Calu3 (cell line): ENCODE measurements around the gene PCED1B. TPM values are rescaled to one million over a fixed set of nuclear protein-coding genes. Genes with fewer than 3 reads are reported as not detected.

Experiments used
- BruUV-seq: library from RNA; stranded (reverse); fragments of 400-500 nt; replicated peaks from 2 replicates; lab custom pipeline; 2021; lab: Mats Ljungman, UMichigan
- CTCF ChIA-PET: fragments of 300-600 bp; sonication (Branson Sonifier 250); formaldehyde crosslinking; loops from one replicate; lab custom pipeline; 2022; ENCODE audit warnings: antibody characterized with exemption; lab: Charles Lee
- DNase-seq: peaks from one replicate; pipeline ENCODE4 v3.0.0; 2022
- H3K27ac Mint-ChIP-seq: one replicate; pipeline ENCODE4 v1.8.0; 2022; ENCODE audit warnings: mixed read lengths; ENCODE audit not compliant: unreplicated experiment
- H3K27me3 Mint-ChIP-seq: one replicate; pipeline ENCODE4 v1.8.0; 2022; ENCODE audit warnings: mixed read lengths; ENCODE audit not compliant: unreplicated experiment
- H3K36me3 Mint-ChIP-seq: one replicate; pipeline ENCODE4 v1.8.0; 2022; ENCODE audit warnings: mild to moderate bottlenecking, moderate library complexity, mixed read lengths; ENCODE audit not compliant: insufficient read depth, unreplicated experiment
- H3K4me1 Mint-ChIP-seq: one replicate; pipeline ENCODE4 v1.8.0; 2022; ENCODE audit warnings: mild to moderate bottlenecking, low read depth, mixed read lengths; ENCODE audit not compliant: unreplicated experiment
- H3K4me3 Mint-ChIP-seq: one replicate; pipeline ENCODE4 v1.8.0; 2022; ENCODE audit warnings: mild to moderate bottlenecking, low read depth, moderate library complexity, mixed read lengths; ENCODE audit not compliant: unreplicated experiment
- H3K9me3 Mint-ChIP-seq: one replicate; pipeline ENCODE4 v1.8.0; 2022; ENCODE audit warnings: low read depth, mixed read lengths; ENCODE audit not compliant: unreplicated experiment
- intact Hi-C: fragments of 100-400 bp; cut with micrococcal nuclease; formaldehyde crosslinking; loops from one replicate; pipeline ENCODE4 v1.10.0; 2022; ENCODE audit not compliant: unreplicated experiment
- total RNA-seq: library from RNA; stranded (reverse); gene quantifications from 2 replicates; pipeline ENCODE4 v1.2.3, GENCODE V29; 2022
- TF ChIP-seq, protein P1 (sequence below): fragments of 200-600 bp; IDR thresholded peaks from one replicate; pipeline ENCODE4 v1.8.0; 2022; ENCODE audit warnings: antibody characterized with exemption; ENCODE audit not compliant: unreplicated experiment

Gene PCED1B
- total RNA-seq, 1 experiment from 2014 or later, result 4.1 TPM

DNA sequence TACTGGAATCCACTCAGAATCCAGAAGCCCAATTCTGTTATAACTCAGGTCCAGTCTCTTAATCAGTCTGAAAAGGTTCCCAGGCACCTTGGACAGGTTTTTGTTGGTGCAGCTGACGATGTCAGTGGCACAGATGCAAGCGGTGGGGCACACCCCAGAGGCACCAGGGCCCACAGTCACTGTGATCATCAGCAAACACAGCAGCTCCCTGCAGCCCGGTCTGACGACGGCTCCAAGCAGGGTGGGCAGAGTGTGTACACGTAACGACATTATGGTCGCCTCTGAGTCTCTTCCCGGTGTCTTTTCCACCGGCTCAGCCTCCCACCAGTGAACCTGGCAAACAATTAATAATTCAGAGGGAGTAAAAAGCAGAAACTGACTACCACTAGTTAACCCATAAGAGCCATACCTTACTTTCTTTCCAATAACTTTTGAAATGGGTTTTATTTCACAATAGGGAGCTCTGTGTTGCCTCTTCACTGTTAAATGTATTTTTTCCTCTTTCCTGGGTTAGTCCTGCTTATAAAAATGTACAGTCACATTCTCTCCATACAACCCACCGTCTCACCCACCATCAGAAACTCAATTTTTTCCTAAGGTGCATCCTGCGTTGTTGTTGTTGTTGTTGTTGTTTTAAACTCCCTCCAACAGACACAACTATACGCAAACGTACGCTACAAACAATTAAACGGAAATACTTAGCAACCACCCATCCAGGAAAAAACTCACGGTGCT is 521 bp upstream of the PCED1B start:
- peak overlapping the region; percentile 95 for H3K4me3 Mint-ChIP-seq
- DNase-seq, result peak; percentile 45
- no peaks in the 10 kb centered on the region for H3K9me3 Mint-ChIP-seq
- BruUV-seq, result TSS peak; percentile 57
- TF ChIP-seq, protein P1, sequence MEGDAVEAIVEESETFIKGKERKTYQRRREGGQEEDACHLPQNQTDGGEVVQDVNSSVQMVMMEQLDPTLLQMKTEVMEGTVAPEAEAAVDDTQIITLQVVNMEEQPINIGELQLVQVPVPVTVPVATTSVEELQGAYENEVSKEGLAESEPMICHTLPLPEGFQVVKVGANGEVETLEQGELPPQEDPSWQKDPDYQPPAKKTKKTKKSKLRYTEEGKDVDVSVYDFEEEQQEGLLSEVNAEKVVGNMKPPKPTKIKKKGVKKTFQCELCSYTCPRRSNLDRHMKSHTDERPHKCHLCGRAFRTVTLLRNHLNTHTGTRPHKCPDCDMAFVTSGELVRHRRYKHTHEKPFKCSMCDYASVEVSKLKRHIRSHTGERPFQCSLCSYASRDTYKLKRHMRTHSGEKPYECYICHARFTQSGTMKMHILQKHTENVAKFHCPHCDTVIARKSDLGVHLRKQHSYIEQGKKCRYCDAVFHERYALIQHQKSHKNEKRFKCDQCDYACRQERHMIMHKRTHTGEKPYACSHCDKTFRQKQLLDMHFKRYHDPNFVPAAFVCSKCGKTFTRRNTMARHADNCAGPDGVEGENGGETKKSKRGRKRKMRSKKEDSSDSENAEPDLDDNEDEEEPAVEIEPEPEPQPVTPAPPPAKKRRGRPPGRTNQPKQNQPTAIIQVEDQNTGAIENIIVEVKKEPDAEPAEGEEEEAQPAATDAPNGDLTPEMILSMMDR, result no peak
- CTCF ChIA-PET, result interaction anchor here (0.6 to 2.0 kb wide), 3 partner anchors 8 to 518 kb away, joined by 3 to 9 read pairs (median 3); no protein-coding TSS in a partner anchor
- H3K27ac Mint-ChIP-seq, result peak overlapping the region; percentile 92
- intact Hi-C loops, result no loop called here
- H3K4me1 Mint-ChIP-seq, result peaks cover 41% of the 10 kb centered on the region
- no peaks in the 10 kb centered on the region for H3K27me3 Mint-ChIP-seq
- H3K36me3 Mint-ChIP-seq, result peaks cover 76% of the 10 kb centered on the region

DNA sequence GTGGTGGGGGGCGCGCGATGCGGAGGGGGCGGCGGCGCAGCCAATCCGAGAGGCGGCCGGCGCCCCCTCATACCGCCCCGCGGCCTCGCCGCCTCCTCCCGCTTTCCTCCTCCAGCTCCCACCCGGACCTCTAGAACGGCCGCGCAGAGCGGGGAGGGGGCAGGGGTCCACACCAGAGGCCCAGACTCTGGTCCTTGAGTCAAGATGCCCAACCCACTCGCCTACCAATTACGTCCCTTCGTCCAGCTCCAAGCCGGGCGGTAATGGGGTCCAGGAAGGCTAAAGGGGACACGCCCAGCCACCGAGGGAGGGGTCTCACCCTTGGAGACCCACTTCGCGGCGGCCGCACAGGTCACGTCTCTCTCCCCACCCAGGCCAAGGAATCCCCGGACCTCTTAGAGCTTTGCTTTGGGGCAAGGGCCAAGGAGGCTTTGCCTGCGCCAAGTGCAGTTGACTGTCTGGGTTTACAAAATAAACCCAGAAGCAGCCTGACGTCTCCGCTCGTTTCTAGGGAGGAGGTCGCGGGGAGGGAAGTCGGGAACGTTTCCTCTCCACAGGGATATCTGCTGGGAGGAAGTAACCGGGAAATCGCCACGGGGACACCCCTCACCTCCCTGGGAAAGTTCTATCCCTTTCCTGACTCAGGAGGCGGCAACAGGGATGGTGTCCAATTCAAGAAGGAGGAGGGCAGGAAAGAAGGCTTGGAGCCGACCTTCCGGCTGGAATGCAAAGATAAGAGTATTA is 732 bp downstream of the PCED1B start:
- no TSS peak for BruUV-seq
- Mint-ChIP-seq H3K36me3 (peaks cover 72% of the 10 kb centered on the region), H3K4me3 (peak overlapping the region; percentile 95), H3K27ac (peak overlapping the region; percentile 67), H3K9me3 (no peaks in the 10 kb centered on the region), H3K4me1 (peaks cover 50% of the 10 kb centered on the region), H3K27me3 (no peaks in the 10 kb centered on the region)
- CTCF ChIA-PET, result interaction anchor here (0.8 to 2.0 kb wide), 5 partner anchors 9 to 197 kb away, joined by 3 to 9 read pairs (median 5); no protein-coding TSS in a partner anchor
- intact Hi-C loops, result loop anchor here (2.0 to 5.0 kb wide), 4 partner anchors 111 to 317 kb away; no protein-coding TSS in a partner anchor
- peak; percentile 55 for DNase-seq
- TF ChIP-seq, protein P1, result no peak

DNA sequence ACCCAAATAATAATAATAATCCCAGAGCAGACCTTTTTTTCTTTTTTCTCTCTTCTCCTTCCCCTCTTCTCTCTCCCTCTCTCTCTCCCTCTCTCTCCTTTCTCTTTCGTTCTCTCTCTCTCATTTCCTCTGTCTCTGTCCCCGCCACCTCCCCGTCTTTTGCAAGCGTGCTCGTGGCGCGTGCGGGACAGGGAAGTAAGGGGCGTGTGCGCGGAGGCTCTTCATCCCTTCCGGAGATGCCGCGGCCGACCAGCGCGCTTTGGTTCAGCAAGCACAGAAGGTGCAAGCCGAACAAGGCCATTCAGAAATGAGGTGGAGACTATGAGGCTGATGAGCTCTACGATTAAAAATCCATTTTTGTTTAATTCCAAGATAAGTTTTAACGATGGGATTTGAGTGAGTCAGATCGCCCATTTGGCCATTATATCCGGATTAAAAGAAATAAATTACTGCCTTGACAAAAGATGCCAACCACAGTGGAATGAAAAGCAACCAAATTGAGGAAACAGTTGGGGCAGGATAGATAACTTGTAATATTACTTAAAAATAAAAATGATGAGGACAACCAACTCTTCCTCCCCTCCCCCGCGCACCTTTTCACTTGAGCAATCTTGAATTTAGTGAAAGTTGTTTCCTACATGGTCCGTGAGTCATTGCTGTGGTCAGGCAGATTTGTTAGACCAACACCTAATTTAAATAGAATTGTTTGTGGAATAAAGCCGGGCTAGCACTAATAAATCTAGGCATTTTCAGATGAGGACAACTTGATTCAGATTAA is 1.5 kb downstream of the PCED1B start:
- intact Hi-C loops, result loop anchor here (2.0 to 5.0 kb wide), 4 partner anchors 110 to 316 kb away; no protein-coding TSS in a partner anchor
- Mint-ChIP-seq H3K9me3 (no peaks in the 10 kb centered on the region), H3K27me3 (no peaks in the 10 kb centered on the region), H3K27ac (peak overlapping the region; percentile 67), H3K36me3 (peaks cover 65% of the 10 kb centered on the region), H3K4me1 (peaks cover 48% of the 10 kb centered on the region), H3K4me3 (peak overlapping the region; percentile 95)
- CTCF ChIA-PET, result interaction anchor here (0.8 to 2.0 kb wide), 4 partner anchors 10 to 196 kb away, joined by 3 to 9 read pairs (median 6); no protein-coding TSS in a partner anchor
- TF ChIP-seq, protein P1, result no peak
- BruUV-seq, result TSS peak; percentile 50
- peak; percentile 64 for DNase-seq

DNA sequence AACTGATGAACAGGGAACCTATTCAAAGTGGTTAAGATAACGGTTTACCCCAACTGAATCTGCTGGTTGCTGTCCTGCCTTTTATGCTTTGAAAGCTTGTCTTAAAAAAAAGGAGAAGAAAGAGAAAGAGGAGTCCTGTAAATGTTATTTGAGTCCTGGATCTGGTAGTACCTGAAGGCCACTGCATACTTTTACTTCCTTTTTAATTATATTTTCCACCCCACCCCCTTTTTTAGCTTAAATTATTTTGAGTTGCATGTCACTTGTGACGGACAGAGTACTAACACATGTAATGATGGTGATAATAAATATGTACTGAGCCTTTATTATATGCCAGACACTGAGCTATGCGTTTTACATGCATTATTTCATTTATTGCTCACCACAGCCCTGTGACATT is 2.9 kb downstream of the PCED1B start:
- Mint-ChIP-seq H3K27me3 (no peaks in the 10 kb centered on the region), H3K9me3 (no peaks in the 10 kb centered on the region), H3K36me3 (peaks cover 55% of the 10 kb centered on the region), H3K4me1 (peaks cover 46% of the 10 kb centered on the region), H3K27ac (peak overlapping the region; percentile 67), H3K4me3 (peak overlapping the region; percentile 36)
- intact Hi-C loops, result loop anchor here (2.0 to 5.0 kb wide), 2 partner anchors 189 to 225 kb away; no protein-coding TSS in a partner anchor
- DNase-seq, result no peak
- TF ChIP-seq, protein P1, result no peak
- BruUV-seq, result no TSS peak
- CTCF ChIA-PET, result interaction anchor here (1.0 kb wide), 1 partner anchor 11 kb away, joined by 3 read pairs; no protein-coding TSS in a partner anchor
